Measurements from ENCODE around the gene RAB3C. TPM values are rescaled to one million over a fixed set of nuclear protein-coding genes. Genes with fewer than 3 reads are reported as not detected.

The RAB3C gene
- total RNA-seq, 2 experiments from 2014 or later, result not detected

GRCh38 chr5:58752104-58752503 is 169.2 kb downstream of the RAB3C start:
- TF ChIP-seq, protein P1, sequence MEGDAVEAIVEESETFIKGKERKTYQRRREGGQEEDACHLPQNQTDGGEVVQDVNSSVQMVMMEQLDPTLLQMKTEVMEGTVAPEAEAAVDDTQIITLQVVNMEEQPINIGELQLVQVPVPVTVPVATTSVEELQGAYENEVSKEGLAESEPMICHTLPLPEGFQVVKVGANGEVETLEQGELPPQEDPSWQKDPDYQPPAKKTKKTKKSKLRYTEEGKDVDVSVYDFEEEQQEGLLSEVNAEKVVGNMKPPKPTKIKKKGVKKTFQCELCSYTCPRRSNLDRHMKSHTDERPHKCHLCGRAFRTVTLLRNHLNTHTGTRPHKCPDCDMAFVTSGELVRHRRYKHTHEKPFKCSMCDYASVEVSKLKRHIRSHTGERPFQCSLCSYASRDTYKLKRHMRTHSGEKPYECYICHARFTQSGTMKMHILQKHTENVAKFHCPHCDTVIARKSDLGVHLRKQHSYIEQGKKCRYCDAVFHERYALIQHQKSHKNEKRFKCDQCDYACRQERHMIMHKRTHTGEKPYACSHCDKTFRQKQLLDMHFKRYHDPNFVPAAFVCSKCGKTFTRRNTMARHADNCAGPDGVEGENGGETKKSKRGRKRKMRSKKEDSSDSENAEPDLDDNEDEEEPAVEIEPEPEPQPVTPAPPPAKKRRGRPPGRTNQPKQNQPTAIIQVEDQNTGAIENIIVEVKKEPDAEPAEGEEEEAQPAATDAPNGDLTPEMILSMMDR (IDR thresholded peaks at IDR 0.05), result no peak
- Mint-ChIP-seq H3K36me3 (ENCODE audit: low read depth) (no peaks in the 10 kb centered on the region), H3K27ac (no peak overlapping the region), H3K9me3 (no peaks in the 10 kb centered on the region), H3K4me3 (no peak overlapping the region), H3K4me1 (ENCODE audit: low read depth) (no peaks in the 10 kb centered on the region), H3K27me3 (no peaks in the 10 kb centered on the region)
- Histone ChIP-seq H3K9me3 (ENCODE audit: control insufficient read depth in 1 of 2, insufficient read depth in 1 of 2, low read length in 2 of 2) (no peaks in the 10 kb centered on the region), H3K27me3 (ENCODE audit: control insufficient read depth in 1 of 2, insufficient read depth in 2 of 2, low read length in 2 of 2) (peaks cover 0 to 3% of the 10 kb centered on the region in 2 experiments), H3K36me3 (ENCODE audit: insufficient read depth, low read length) (no peaks in the 10 kb centered on the region), H3K4me1 (ENCODE audit: insufficient read depth, low read length) (no peaks in the 10 kb centered on the region), H3K4me3 (ENCODE audit: low read length) (no peak overlapping the region), H3K27ac (ENCODE audit: low read depth in 1 of 2, low read length in 2 of 2) (no peak overlapping the region)
- intact Hi-C loops (cut with DNase I, micrococcal nuclease), result no loop called here
- DNase-seq (no peak), ATAC-seq (ENCODE audit: poor library complexity) (no peak)
- ChIA-PET CTCF (interaction anchor here (1.2 to 2.1 kb wide), 2 partner anchors 9 to 25 kb away, joined by 3 to 8 read pairs; no protein-coding TSS in a partner anchor), POLR2A (no interaction called here)

DNA sequence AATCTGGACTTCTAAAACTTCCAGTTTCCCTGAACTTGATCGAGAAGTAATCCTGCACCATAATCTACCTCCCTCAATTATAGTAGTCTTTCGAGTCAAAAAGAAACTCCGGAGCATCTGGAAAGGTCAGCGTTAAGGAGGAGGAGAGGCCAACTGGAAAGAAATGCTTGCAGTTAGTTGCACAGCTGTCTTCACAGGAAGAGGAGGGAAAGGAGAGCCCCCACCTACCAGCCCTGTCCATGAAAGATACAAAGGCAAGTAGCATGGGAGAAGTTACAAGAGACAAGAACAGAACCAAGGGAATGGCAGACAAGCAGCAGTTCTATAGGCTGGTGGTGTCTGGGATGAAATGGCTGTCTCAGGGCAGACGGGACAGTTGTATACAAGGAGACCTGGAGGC is 170.6 kb downstream of the RAB3C start:
- intact Hi-C loops (cut with DNase I, micrococcal nuclease), result no loop called here
- no peak overlapping the region for H3K27ac Mint-ChIP-seq
- no peaks in the 10 kb centered on the region for H3K9me3 Mint-ChIP-seq
- H3K27me3 Mint-ChIP-seq, result no peaks in the 10 kb centered on the region
- Histone ChIP-seq H3K9me3 (ENCODE audit: control insufficient read depth in 1 of 2, insufficient read depth in 1 of 2, low read length in 2 of 2) (no peaks in the 10 kb centered on the region), H3K4me3 (ENCODE audit: low read length) (no peak overlapping the region), H3K27ac (ENCODE audit: low read depth in 1 of 2, low read length in 2 of 2) (no peak overlapping the region), H3K27me3 (ENCODE audit: control insufficient read depth in 1 of 2, insufficient read depth in 2 of 2, low read length in 2 of 2) (peaks cover 0 to 3% of the 10 kb centered on the region in 2 experiments), H3K4me1 (ENCODE audit: insufficient read depth, low read length) (no peaks in the 10 kb centered on the region), H3K36me3 (ENCODE audit: insufficient read depth, low read length) (no peaks in the 10 kb centered on the region)
- no peak for ATAC-seq (ENCODE audit: poor library complexity)
- peaks cover 3% of the 10 kb centered on the region for H3K4me1 Mint-ChIP-seq (ENCODE audit: low read depth)
- no peaks in the 10 kb centered on the region for H3K36me3 Mint-ChIP-seq (ENCODE audit: low read depth)
- no peak for DNase-seq
- no peak overlapping the region for H3K4me3 Mint-ChIP-seq
- CTCF ChIA-PET, result interaction anchor here (2.1 kb wide), 1 partner anchor 8 kb away, joined by 8 read pairs; no protein-coding TSS in a partner anchor
- TF ChIP-seq, protein P1 (IDR thresholded peaks at IDR 0.05), result no peak
- POLR2A ChIA-PET, result no interaction called here

GRCh38 chr5:58754250-58754649 is 171.4 kb downstream of the RAB3C start:
- no peak overlapping the region for H3K27ac Mint-ChIP-seq
- POLR2A ChIA-PET, result no interaction called here
- H3K4me3 Mint-ChIP-seq, result no peak overlapping the region

More at GRCh38 chr5:58754250-58754649, 171.4 kb downstream of the RAB3C start:
- no peak for DNase-seq
- H3K9me3 ChIP-seq (ENCODE audit: control insufficient read depth in 1 of 2, insufficient read depth in 1 of 2, low read length in 2 of 2), result no peaks in the 10 kb centered on the region
- no peaks in the 10 kb centered on the region for H3K36me3 Mint-ChIP-seq (ENCODE audit: low read depth)
- no peak overlapping the region for H3K27ac ChIP-seq (ENCODE audit: low read depth in 1 of 2, low read length in 2 of 2)
- H3K27me3 Mint-ChIP-seq, result no peaks in the 10 kb centered on the region
- no peaks in the 10 kb centered on the region for H3K36me3 ChIP-seq (ENCODE audit: insufficient read depth, low read length)
- intact Hi-C loops (cut with DNase I, micrococcal nuclease), result no loop called here
- H3K27me3 ChIP-seq (ENCODE audit: control insufficient read depth in 1 of 2, insufficient read depth in 2 of 2, low read length in 2 of 2), result peaks cover 0 to 3% of the 10 kb centered on the region in 2 experiments
- H3K4me1 ChIP-seq (ENCODE audit: insufficient read depth, low read length), result peaks cover 5% of the 10 kb centered on the region
- CTCF ChIA-PET, result no interaction called here
- no peak overlapping the region for H3K4me3 ChIP-seq (ENCODE audit: low read length)
- TF ChIP-seq, protein P1 (IDR thresholded peaks at IDR 0.05), result no peak
- no peak for ATAC-seq (ENCODE audit: poor library complexity)
- H3K4me1 Mint-ChIP-seq (ENCODE audit: low read depth), result peaks cover 11% of the 10 kb centered on the region
- no peaks in the 10 kb centered on the region for H3K9me3 Mint-ChIP-seq

Data from CD4-positive, alpha-beta T cell (primary cell).